Gastroesophageal sphincter (tissue), 4 donors: Measurements from ENCODE around the gene TMC1. TPM values are rescaled to one million over a fixed set of nuclear protein-coding genes. Genes with fewer than 3 reads are reported as not detected.

Source experiments
- ATAC-seq: fragments of 150-250 bp; one replicate; pipeline ENCODE4 v1.9.1; 2016; ENCODE audit warnings: mild to moderate bottlenecking, moderate library complexity
- H3K27ac ChIP-seq, 4 donors: fragments of 200-600 bp; sonication (generic) in 3 of 4; 1 replicate in 3 of 4; 2 replicates in 1 of 4; pipeline ENCODE4 v1.5.1; 2016 to 2019
- H3K27me3 ChIP-seq: fragments of 200-600 bp; sonication (generic); one replicate; pipeline ENCODE4 v1.5.1; 2019
- H3K36me3 ChIP-seq, 2 donors: fragments of 200-600 bp; sonication (generic); one replicate each; pipeline ENCODE4 v1.5.1; 2019; ENCODE audit warnings: control low read depth in 1 of 2
- H3K4me1 ChIP-seq, 3 donors: fragments of 200-600 bp; sonication (generic); 1 replicate in 2 of 3; 2 replicates in 1 of 3; pipeline ENCODE4 v1.5.1; 2016 to 2019; ENCODE audit warnings: control low read depth in 2 of 3
- H3K4me3 ChIP-seq, 2 donors: fragments of 200-600 bp; sonication (generic); one replicate each; pipeline ENCODE4 v1.5.1; 2019; ENCODE audit warnings: mild to moderate bottlenecking in 1 of 2, moderate library complexity in 1 of 2
- H3K9me3 ChIP-seq, 3 donors: fragments of 200-600 bp; sonication (generic); one replicate each; pipeline ENCODE4 v1.5.1; 2017 to 2019; ENCODE audit warnings: control low read depth in 2 of 3
- EP300 ChIP-seq: sonication (generic); formaldehyde crosslinking; IDR thresholded peaks from one replicate; pipeline ENCODE4 v1.6.1; 2017; ENCODE audit warnings: antibody characterized with exemption, mild to moderate bottlenecking
- POLR2A ChIP-seq, 2 donors: fragments of 450-650 bp; IDR thresholded peaks; one replicate each; pipeline ENCODE4 v1.6.1; 2017; ENCODE audit warnings: antibody characterized with exemption in 2 of 2, mild to moderate bottlenecking in 2 of 2, moderate library complexity in 1 of 2
- POLR2AphosphoS5 ChIP-seq: sonication (generic); formaldehyde crosslinking; IDR thresholded peaks from one replicate; pipeline ENCODE4 v1.6.1; 2017; ENCODE audit warnings: antibody characterized with exemption
- WGBS, 2 donors: methylation state at CpG; one replicate each; pipeline ENCODE4 v1.1.5; 2018; ENCODE audit warnings: low coverage in 1 of 2; 5-methylcytosine and 5-hydroxymethylcytosine counted together
- total RNA-seq, 4 donors: library from RNA; depleted of rRNA; stranded (reverse); fragments of >200 nt; gene quantifications; one replicate each; pipeline ENCODE4 v1.1.0, GENCODE V29; 2016
- TF ChIP-seq, protein P1 (sequence below), 4 experiments: fragments of 200-600 bp in 2 of 4; fragments of 450-650 bp in 2 of 4; sonication (generic) in 1 of 4; IDR thresholded peaks; one replicate each; pipeline ENCODE4 v1.5.1; 2017 to 2019; ENCODE audit warnings: antibody characterized with exemption in 4 of 4, mild to moderate bottlenecking in 2 of 4, moderate library complexity in 2 of 4

The TMC1 gene
- total RNA-seq, 4 donors from 2014 or later, result not detected

GRCh38 chr9:72627956-72628540 is 106.6 kb downstream of the TMC1 start:
- Histone ChIP-seq H3K27ac (no peak overlapping the region), H3K4me1 (no peaks in the 10 kb centered on the region), H3K9me3 (no peaks in the 10 kb centered on the region), H3K4me3 (no peak overlapping the region), H3K27me3 (no peaks in the 10 kb centered on the region), H3K36me3 (no peaks in the 10 kb centered on the region)
- no peak for ATAC-seq
- TF ChIP-seq, protein P1, sequence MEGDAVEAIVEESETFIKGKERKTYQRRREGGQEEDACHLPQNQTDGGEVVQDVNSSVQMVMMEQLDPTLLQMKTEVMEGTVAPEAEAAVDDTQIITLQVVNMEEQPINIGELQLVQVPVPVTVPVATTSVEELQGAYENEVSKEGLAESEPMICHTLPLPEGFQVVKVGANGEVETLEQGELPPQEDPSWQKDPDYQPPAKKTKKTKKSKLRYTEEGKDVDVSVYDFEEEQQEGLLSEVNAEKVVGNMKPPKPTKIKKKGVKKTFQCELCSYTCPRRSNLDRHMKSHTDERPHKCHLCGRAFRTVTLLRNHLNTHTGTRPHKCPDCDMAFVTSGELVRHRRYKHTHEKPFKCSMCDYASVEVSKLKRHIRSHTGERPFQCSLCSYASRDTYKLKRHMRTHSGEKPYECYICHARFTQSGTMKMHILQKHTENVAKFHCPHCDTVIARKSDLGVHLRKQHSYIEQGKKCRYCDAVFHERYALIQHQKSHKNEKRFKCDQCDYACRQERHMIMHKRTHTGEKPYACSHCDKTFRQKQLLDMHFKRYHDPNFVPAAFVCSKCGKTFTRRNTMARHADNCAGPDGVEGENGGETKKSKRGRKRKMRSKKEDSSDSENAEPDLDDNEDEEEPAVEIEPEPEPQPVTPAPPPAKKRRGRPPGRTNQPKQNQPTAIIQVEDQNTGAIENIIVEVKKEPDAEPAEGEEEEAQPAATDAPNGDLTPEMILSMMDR (IDR thresholded peaks at IDR 0.05), result no peak
- TF ChIP-seq POLR2AphosphoS5 (no peak), EP300 (no peak), POLR2A (IDR thresholded peaks at IDR 0.05) (no peak)
- WGBS, 2 donors, result 64 to 70% methylated on average over 7 of the region's 7 CpGs

- no peaks in the 10 kb centered on the region for H3K27me3 ChIP-seq
- WGBS, 2 donors, result 13 to 14% methylated on average over 5 of the region's 5 CpGs
- ATAC-seq, result no peak
- no peak overlapping the region for H3K4me3 ChIP-seq
- no peaks in the 10 kb centered on the region for H3K4me1 ChIP-seq
- no peaks in the 10 kb centered on the region for H3K36me3 ChIP-seq
- H3K9me3 ChIP-seq, result peaks cover 0 to 6% (median 0%) of the 10 kb centered on the region in 3 donors
- no peak for TF ChIP-seq EP300
- no peak for TF ChIP-seq POLR2A (IDR thresholded peaks at IDR 0.05)
- no peak for TF ChIP-seq POLR2AphosphoS5
- TF ChIP-seq, protein P1 (IDR thresholded peaks at IDR 0.05), result no peak
- no peak overlapping the region for H3K27ac ChIP-seq
Measured at GRCh38 chr9:72633966-72634365, 112.6 kb downstream of the TMC1 start.

GRCh38 chr9:72635197-72635596 is 113.8 kb downstream of the TMC1 start:
- no peaks in the 10 kb centered on the region for H3K27me3 ChIP-seq
- TF ChIP-seq, protein P1 (IDR thresholded peaks at IDR 0.05), result no peak
- TF ChIP-seq POLR2A (IDR thresholded peaks at IDR 0.05) (no peak), POLR2AphosphoS5 (no peak), EP300 (no peak)
- no peak overlapping the region for H3K4me3 ChIP-seq
- no peak overlapping the region for H3K27ac ChIP-seq
- no peaks in the 10 kb centered on the region for H3K4me1 ChIP-seq
- no peak for ATAC-seq
- WGBS, 2 donors, result 89% methylated on average over 1 of the region's 1 CpG; no CpG with 5 or more reads in 1 of the 2 donors
- H3K36me3 ChIP-seq, result no peaks in the 10 kb centered on the region
- peaks cover 0 to 6% (median 0%) of the 10 kb centered on the region in 3 donors for H3K9me3 ChIP-seq

DNA sequence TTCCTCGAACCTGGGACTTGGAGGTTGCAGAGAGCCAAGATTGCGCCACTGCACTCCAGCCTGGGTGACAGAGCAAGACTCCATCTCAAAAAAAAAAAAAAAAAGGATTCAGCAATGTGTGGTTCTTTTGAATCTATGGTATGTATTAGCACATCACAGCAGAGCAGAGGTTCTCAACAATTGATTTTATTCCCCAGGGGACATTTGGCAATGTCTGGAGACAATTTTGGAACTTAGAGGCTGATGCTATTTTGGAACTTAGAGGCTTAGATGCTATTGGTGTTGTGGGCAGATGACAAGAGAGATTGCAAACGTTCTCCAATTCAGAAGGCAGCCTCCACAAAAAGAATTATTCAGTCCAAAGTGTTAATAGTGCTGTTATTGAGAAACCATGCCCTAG is 115.2 kb downstream of the TMC1 start:
- Histone ChIP-seq H3K27ac (no peak overlapping the region), H3K36me3 (no peaks in the 10 kb centered on the region), H3K27me3 (no peaks in the 10 kb centered on the region), H3K9me3 (peaks cover 0 to 6% (median 0%) of the 10 kb centered on the region in 3 donors), H3K4me1 (no peaks in the 10 kb centered on the region), H3K4me3 (no peak overlapping the region)
- WGBS, 2 donors, result 60 to 66% methylated on average over 1 to 3 of the region's 3 CpGs
- no peak for ATAC-seq
- no peak for TF ChIP-seq EP300
- no peak for TF ChIP-seq POLR2A (IDR thresholded peaks at IDR 0.05)
- TF ChIP-seq, protein P1 (IDR thresholded peaks at IDR 0.05), result no peak
- no peak for TF ChIP-seq POLR2AphosphoS5

DNA sequence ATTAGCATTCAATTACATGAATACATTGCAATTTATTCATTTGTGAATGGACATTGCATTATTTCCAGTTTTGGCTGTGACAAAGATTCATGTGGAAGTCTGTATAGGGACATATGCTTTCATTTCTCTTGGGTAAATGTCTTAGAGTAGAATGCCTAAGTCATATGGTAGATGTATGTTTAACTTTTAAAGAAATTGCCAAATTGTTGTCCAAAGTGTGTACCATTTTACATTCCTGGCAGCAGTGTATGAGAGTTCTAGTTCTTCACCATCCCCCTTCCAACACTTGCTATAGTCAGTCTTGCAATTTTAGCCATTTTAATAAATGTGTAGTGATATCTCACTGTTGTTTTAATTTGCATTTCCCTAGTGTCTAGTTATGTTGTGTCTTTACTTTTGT is 122.2 kb downstream of the TMC1 start:
- TF ChIP-seq POLR2A (IDR thresholded peaks at IDR 0.05) (no peak), POLR2AphosphoS5 (no peak), EP300 (no peak)
- TF ChIP-seq, protein P1 (IDR thresholded peaks at IDR 0.05), result no peak
- no peak for ATAC-seq

More for the DNA sequence above, 122.2 kb downstream of the TMC1 start:
- H3K27ac ChIP-seq, result no peak overlapping the region
- no peak overlapping the region for H3K4me3 ChIP-seq
- H3K36me3 ChIP-seq, result no peaks in the 10 kb centered on the region
- no peaks in the 10 kb centered on the region for H3K4me1 ChIP-seq
- H3K27me3 ChIP-seq, result no peaks in the 10 kb centered on the region
- H3K9me3 ChIP-seq, result no peaks in the 10 kb centered on the region
